Neural cell (in vitro differentiated cells): ENCODE results near the gene CYP11A1.

Experiments used
- CTCF ChIP-seq: fragments of 450-650 bp; IDR thresholded peaks from 2 replicates; pipeline ENCODE4 v1.5.1; 2014; ENCODE audit warnings: antibody characterized with exemption, mild to moderate bottlenecking, moderate library complexity; ENCODE audit not compliant: poor library complexity, severe bottlenecking
- EZH2 ChIP-seq: fragments of 200-600, 300-800 bp; shearing (Covaris generic), sonication (generic); IDR thresholded peaks from 2 replicates; pipeline ENCODE4 v1.6.1; 2014; ENCODE audit warnings: antibody characterized with exemption, low read length, borderline replicate concordance, mild to moderate bottlenecking; ENCODE audit not compliant: insufficient read depth, poor library complexity, severe bottlenecking
- MXI1 ChIP-seq: fragments of 450-650 bp; conservative IDR thresholded peaks from 2 replicates; pipeline ENCODE4 v1.6.1; 2014; ENCODE audit warnings: antibody characterized with exemption, mild to moderate bottlenecking; ENCODE audit not compliant: poor library complexity, severe bottlenecking
- POLR2AphosphoS5 ChIP-seq: IDR thresholded peaks from 2 replicates; pipeline ENCODE4 v1.6.1; 2012
- RAD21 ChIP-seq: fragments of 450-650 bp; conservative IDR thresholded peaks from 2 replicates; pipeline ENCODE4 v1.6.1; 2014; ENCODE audit warnings: antibody characterized with exemption, mild to moderate bottlenecking, moderate library complexity
- SMC3 ChIP-seq: fragments of 450-650 bp; conservative IDR thresholded peaks from 2 replicates; pipeline ENCODE4 v1.6.1; 2014; ENCODE audit warnings: antibody characterized with exemption, mild to moderate bottlenecking, moderate library complexity; ENCODE audit not compliant: poor library complexity
- TAF1 ChIP-seq: IDR thresholded peaks from 2 replicates; pipeline ENCODE4 v1.6.1; 2012; ENCODE audit warnings: low read depth

GRCh38 chr15:74373731-74374647 is 6.5 kb upstream of the CYP11A1 start:
- peak; percentile 93 for TF ChIP-seq SMC3
- peak; percentile 62 for TF ChIP-seq MXI1
- TF ChIP-seq CTCF, result peak; percentile 99
- TF ChIP-seq RAD21, result peak; percentile 99
- TF ChIP-seq TAF1, result no peak
- TF ChIP-seq POLR2AphosphoS5, result peak; percentile 20
- TF ChIP-seq EZH2, result no peak
